Inflammatory macrophage treated with lipopolysaccharide for 1 hour (primary cell): ENCODE data around the gene GALNTL6.
"Not testable (repeated sequence)": the region's sequence is repeated elsewhere in the genome, so short reads cannot be mapped to it uniquely, and the experiment has no call there.

Source experiments
- DNase-seq, 2 donors: peaks; one replicate each; pipeline ENCODE4 v3.0.0-alpha.2; 2020 to 2022

GALNTL6 gene

DNA sequence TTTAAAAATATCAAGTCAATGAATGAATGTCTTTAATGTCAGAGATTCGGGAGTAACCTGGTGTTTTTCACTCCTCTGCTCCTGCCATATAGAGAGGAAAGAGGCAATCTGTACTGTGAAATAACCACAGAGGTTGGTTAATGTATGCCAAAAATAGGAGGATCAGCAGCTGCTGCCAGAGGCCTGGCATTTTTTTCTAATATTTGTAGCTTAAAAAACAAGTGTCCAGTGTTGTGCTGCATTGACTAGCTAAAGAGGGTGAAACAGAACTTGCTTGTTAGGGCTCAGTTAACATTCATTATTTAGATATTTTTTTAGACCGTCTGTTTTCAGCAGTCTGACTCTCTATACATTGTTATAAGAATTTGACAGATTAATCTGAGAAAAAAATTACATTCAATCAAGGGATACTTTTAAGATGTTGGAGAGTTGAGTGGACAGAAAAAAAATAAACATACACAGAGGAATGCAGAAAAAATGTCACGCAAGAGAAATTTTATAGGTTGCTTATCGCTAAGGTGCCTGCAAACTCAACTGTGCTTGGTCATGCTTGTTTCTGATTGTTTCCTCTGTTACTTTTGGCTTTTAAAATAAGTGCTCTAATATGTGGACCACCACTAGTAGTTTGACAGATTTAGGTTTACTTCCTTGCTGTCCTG lies 963.1 kb downstream of the GALNTL6 start:
- DNase-seq: no peak

DNA sequence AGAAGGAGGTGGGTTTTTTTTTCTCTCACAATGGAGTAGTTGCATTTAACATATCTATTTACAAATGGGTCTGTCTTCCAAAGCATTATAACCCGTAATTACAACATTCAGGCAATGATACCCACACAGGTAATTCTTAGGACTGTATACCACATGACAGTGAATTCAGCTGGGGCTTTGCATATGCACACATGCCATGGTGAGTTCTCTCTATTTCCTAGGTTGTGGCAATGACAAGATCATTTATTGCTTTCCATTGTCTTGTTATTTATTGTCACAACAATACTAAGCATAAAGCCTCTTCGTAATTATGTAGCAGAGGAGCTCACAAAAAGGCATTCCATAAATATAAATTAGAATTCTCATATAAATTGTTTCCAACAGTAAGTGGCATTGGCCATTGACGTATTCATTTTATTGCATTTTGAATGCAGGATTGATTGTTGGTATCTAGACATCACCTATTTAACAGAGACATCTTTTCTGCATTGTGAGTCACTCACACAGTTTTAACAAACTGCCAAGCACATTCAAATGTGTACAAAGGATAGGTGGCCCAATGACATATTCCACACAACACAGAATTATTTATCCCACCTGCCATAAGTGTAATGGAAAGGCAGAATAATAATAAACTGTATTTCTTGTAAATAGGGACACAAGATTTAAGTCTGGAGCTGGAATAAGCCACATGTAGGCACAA lies 964.7 kb downstream of the GALNTL6 start:
- DNase-seq: no peak

DNA sequence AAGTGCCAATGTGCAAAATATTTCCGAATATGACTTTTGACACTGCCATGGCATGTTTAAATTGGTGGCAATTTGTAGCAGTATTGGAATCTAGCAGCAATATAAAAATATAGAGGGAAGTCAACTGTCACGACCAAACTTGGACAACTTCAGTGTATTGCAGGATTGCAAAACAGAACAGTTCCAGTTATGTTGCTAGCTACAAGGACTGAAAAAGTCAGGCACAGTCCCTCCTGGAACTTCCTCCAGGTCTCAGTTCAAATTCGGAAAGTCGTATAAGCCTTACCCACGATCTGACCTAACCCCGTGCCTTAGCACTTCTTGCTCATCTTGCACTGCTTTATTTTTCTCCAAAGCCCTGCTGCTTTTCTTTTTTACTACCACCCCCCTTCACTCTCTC lies 965.4 kb downstream of the GALNTL6 start:
- DNase-seq: peak; percentile 22 to 55

DNA sequence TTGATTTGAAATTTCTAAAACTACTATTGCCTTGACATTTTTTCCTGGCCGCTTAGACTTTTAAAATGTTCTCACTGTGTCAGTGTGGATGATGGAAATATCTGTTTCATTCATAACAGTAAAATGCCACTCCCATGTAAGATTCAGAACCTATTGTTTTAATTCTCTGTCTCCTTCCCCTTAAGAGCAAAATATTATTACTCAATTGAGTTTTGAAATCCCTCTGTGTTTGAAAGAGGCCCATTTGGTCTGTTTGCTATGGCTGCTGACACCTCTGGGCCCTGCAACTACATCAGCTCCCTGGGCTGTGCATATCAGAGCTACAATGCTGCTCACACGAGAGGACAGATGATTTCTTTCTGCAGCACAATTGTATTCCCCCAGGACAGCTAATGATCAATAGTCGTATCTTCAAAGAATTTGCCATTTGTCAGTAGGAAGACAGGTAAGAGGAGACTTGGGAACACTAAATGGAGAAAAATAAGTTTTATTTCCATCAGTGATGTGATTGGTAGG lies 967.4 kb downstream of the GALNTL6 start:
- DNase-seq: peak; percentile 41 to 63

DNA sequence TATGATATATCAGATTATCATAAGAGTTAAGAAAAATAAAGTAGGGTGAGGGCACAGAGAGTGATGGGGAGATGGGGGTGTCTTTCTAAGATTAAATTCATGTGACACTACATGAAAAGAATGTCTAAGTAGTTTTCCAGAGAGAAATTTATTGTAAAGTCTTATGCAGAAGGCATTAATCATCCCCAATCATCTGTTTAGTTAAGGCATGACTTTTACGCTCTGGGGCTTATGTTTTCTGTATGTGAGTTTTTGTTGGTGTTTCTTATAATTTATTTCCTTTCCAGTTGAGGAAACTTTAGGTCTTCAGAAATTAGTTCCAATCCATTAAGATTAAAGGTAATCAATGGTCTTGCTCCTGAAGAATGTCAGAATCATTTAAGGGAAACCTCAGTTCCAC lies 972.4 kb downstream of the GALNTL6 start:
- no peak for DNase-seq

DNA sequence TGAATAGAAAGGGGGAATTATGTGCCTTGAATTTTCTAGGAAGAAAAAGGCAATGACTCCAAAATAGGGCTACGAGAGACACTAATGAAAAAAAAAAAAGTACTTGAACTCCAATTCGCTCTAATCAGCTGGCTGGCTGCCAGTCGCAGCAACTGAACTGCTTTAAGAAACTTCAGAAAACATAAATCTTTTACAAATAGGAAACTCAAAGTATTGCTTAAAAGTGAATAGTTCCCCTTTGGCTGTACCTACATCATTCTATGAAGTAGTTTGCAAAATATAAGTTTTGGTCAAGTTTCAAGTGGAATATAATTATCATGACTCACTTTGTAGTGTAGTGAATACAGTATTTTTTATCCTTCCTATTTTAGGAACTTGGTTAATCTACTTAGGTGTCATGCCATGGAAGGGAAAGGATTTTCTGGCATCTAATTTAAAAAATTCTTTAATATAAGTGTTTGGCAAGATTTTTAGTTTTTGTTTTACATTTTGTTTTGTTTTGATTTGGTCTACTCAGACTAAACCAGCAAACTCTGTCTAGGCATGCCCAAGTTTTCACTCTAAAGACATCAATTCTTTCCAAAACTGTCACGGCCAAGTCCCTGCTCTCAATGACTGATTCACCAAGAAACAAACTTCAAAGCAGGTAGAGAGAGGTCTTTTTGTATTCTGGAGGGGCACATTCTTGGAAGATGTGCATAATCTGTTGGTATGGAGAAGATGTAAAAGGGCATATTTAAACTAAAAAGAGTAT lies 973.0 kb downstream of the GALNTL6 start:
- peak; percentile 61 to 75 for DNase-seq

DNA sequence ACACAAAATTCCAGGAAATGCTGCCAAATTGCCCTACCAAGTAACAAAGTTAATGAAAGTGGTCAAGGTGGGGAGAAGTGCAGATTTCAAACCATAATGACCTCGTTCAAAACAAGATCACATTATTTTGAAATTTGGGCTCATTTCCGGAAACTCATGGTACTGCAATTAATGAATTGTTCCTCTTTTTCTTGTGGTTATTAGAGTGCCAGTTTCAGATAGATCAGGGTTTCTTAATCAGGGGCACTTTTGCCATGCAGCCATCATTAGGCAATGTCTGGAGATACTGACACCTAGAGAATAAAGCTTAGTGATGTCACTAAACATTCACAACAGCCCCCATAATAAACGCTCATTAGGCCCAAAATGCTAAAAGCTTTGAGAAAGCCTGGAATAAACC lies 973.9 kb downstream of the GALNTL6 start:
- peak; percentile 84 to 85 for DNase-seq

DNA sequence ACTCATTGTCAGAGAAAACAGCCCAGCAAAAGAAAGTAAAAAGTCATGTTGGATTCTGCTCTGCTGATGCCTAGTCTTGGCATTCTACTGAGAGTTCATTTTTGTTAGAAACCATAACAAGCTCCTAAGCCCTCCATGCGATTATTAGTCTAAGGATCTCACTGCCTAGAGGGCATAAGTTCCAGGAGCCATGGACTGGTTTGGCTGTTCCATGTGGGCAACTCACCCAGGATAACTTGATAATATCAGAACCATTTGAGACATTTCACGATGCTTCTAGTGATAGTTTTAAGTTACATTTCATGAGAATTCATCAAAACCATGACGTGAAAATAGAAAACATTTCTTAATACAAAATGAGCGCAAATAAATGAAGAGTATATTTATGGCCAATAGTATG lies 978.6 kb downstream of the GALNTL6 start:
- DNase-seq: no peak

DNA sequence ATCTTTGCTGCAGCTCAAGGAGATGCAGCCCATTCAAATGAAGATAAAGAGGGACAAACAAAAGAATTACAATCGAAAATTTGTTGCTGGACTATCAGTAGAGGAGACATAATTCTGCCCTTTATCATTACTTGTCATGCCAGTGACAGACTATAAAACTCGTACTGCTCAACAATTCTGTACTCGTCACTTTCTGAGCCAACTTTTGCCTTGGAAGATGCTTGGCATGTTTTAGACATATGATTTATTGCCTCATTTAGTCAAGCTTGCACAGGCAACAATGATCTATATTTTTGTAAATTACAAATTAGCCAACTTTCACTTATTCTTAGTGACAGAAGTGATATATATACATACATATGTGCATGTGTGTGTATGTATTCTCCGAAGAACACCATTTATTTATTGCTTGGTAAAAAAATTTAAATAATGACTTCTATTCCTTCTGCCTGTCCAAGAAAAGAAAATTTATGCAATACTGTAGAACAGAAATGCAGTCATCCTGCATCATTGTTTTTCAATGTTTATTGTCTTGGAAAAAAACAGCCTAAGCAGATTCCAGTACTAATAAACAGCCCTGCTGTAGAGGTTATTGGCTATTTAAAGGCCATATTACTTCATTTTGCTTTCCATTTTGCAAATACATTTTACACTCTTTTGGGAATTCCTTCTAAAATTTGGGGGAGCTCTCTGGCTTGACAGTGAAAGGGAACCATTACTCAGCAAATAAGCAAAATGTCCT lies 980.5 kb downstream of the GALNTL6 start:
- no peak for DNase-seq

DNA sequence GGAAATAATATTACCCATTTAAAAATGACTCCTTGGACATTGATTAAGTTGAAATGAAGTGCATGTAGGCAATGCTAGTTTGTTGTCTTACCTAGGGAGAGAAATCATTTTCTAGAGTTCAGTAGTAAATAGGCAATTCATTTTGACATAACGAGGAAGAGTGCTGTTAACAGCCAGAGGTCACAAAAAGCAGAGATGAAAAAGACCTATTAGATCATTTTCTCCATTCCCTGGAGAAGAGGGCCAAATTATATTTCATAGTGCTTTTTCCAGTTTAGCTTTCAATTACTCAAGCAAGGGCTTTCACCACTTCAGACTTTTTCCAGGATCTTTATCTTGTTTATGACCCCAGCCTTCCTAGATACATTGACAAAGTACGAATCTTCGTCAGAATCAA lies 981.1 kb downstream of the GALNTL6 start:
- DNase-seq: no peak

DNA sequence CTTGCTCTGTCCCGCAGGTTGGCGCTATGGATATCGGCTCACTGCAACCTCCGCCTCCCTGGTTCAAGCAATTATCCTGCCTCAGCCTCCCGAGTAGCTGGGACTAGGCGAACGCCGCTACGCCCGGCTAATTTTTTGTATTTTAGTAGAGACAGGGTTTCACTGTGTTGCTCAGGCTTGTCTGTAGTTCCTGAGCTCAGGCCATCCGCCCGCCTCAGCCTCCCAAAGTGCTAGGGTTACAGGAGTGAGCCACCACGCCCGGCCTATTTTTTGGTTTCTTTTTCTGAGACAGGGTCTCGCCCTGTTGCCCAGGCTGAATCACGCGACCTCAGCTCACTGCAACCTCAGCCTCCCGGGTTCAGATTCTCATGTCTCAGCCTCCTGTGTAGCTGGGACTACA lies 984.1 kb downstream of the GALNTL6 start:
- not testable (repeated sequence) for DNase-seq

DNA sequence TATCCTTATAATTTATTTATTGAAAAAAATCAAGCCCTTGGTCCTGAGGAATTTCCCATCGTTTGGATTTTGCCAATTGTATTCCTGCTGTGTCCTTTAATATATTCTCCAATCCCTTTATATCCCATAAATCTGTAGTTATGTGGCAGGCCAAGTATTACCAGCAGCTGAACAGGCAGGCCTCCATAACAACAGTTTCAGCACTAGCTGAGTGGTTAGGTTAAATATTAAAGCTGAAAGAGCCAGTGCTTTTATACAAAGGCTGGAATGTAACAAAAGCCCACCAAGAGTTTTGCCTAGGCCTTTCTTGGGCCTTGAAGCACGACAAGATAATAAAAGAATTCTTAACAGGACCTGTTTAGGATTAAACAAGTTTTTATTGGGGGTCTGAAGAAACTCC lies 988.8 kb downstream of the GALNTL6 start:
- no peak for DNase-seq

DNA sequence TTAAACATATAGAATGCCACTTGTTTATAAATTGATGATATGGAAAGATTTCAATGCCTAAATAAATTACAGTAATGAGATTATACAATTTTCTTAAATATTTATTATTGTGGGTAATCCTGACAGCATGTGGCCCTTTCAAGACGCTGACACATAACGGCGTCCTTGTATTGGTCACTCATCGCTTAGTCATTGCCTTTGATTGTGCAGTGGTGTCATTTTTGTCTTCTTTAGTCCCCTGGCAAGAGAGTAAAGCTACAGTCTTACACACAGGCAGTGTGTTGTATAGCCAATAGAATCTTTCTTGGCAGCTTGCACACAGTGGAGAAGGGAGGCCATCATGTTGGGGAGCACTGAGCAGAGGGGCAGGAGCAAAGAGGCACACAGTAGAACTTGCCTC lies 993.6 kb downstream of the GALNTL6 start:
- no peak for DNase-seq

DNA sequence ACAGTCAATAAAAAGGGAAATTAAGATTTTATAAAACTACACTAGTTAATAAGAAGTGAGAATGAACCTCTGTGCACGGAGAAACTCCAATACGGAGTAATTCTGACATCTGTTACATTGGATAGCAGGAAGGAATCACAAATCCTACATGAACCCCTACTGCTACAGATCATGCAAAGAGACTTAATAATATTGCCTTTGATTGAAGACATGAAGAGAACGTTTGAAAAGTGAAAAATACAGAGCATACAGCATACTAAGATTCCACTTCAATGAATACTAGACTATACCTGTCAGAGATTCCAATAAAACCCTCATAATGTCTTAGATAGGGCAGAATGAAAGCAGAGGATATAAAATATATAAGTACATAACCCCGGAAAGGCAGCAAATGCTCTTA lies 995.0 kb downstream of the GALNTL6 start:
- DNase-seq: no peak

DNA sequence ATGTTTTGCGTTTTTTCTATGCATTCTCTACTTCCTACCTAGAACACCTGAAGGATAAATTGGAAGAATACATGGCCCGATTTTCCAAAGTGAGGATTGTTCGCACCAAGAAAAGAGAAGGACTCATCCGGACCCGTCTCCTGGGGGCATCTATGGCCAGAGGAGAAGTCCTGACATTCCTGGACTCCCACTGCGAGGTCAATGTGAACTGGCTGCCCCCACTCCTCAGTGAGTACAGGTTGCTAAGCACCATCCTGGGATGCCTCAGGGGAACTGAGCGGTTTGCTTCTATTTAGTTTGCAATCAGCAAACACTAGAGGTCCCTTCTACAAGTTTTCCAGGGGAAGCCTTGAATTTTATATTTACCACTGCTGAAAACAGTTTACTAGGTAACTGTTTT lies 996.1 kb downstream of the GALNTL6 start:
- DNase-seq: no peak

DNA sequence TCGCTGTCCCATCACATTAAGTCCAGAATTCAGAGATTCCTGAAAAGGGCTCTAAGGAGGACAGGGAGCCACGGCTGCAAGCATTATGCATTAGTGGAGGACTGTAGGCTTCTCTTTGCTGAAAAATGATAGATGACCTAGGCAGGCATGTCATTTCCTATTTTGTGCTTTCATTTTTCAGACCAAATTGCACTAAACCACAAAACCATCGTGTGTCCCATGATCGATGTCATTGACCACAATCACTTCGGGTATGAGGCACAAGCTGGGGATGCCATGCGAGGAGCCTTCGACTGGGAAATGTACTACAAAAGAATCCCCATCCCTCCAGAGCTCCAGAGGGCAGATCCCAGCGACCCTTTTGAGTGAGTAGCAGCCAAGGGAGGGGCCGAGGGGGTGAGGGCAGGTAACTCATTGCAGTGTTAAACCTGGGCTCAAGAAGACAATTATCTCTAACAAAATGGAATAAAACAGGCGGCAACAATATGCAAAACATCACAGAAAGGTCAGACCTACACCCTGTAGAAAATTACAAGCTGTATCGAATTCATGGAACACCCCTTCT lies 1000.2 kb downstream of the GALNTL6 start:
- DNase-seq: no peak

DNA sequence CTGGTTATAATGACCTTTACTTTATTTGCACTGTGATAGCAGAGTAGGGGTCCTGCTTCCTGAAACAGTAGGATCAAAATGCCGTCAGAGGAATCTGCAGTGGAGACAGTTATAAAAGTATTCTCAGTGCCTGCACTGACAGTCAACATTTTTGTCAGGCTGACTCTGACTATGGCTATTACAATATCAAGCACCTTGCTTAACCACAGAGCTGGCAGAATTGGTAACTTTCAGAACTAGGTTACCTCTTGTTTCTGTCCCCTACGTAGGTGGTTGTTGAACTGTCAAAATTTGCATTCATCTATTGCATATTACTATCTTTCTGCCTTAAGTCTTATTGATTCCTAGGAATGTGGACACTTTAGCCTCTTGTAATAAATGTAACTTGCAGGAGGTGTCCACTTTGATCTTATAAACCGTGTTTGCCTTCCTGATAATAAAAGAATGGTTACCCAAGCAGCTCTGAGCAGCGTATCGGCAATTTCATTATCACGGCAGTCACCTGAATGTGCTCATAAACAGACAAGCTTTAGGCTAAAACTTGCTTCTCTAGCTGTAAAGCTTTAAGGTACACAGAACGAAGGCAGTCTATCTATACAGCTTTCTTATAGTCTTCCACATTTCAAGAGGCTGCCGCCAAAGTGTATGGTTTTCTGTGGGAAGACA lies 1002.4 kb downstream of the GALNTL6 start:
- no peak for DNase-seq

DNA sequence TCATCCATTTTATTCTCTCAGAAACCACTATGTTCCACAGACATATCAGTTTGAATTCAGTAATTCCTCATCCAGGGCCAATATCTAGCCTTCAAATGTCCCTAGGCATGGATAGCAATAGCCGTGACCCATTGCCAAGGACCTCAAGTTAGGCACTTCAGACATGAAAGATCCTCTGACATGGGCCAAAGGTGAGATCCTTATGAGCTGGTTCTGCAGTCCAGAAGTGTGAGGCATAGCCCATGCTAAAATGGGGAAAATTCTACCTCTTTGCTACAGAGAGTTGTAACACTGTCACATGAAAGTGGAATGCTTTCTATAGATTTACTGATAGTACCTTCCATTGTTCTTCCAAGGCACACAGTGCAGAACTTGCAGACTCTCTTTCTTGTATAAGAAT lies 1005.7 kb downstream of the GALNTL6 start:
- DNase-seq: no peak

DNA sequence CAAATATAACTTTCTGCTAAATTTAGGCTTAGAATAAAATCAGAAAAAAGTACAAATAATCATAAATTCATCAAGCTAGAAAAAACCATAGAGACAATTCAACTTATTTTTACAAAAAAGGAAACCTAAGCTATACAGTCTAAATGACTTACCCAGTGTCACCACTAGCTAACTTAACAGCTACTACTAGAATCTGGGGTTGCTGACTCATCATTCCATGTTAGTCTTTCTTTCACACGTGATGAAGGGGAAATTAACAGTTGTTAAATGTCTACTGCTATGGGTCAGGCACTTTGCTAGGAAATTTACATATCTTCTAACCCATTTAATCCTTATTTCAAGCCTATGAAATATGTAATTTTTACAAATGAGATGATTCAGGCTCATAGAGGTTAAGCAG lies 1006.1 kb downstream of the GALNTL6 start:
- DNase-seq: no peak

DNA sequence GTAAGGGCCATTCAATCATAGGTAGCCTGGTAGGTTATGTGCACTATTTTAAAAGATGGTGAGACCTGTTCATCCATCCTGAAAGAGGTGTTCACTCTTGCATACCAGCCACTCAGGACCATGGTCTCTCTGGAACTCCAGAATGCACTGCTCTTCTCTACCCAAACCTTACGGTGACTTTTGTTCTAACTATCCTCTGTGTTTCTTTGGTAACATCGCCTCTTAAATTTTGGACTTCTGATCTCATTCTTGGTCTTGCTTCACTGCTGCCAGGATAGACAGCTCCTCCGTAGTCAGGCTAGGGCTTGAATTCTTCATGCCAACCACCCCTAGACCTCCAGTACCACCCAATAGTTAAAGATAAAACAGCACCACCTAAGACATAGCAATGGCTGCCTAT lies 1009.1 kb downstream of the GALNTL6 start:
- DNase-seq: no peak

DNA sequence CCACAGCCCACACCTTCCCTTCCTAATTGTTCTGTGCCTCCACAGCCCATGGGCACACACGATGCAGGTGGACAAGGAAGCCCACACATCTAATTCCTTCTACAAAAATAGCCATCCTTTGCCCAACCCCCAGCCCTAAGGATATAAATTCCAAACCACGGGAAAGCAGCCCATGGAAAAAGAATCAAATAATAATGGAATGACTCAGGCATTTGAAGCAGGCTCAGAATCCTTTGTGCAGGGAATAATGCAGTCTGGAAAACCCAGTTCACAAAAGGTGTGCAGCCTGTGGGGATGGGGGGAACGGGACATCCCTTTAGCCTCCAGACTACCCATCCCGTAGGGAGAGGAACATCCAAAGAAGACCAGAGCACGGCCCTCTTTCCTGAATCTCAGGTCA lies 1013.1 kb downstream of the GALNTL6 start:
- DNase-seq: no peak

DNA sequence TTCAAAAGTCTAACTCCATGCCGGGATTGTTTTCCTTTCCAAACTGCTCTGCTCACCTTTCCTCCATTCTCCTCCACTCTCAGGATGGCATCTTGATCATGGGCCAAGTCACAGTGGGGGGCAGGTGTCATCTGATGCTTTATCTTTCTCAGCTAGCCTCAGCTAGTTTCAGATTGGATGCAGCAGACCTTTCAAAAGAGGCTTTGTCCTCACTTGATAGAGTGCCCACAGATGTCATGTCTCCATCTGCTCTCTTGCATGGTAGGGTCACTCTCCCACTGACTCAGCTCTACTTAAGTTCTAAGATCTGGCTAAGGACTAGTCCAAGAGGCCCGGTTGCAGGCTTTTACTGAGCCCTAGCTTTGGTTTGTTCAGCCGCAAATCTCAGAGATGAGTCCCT lies 1013.7 kb downstream of the GALNTL6 start:
- no peak for DNase-seq
